Left renal pelvis (tissue), 4 donors: Measurements from ENCODE around the gene PLGRKT. TPM values are rescaled to one million over a fixed set of nuclear protein-coding genes. Genes with fewer than 3 reads are reported as not detected.
"Not testable (repeated sequence)": the region's sequence is repeated elsewhere in the genome, so short reads cannot be mapped to it uniquely, and the experiment has no call there.

Experiments
- DNase-seq, 4 donors: peaks; one replicate each; pipeline ENCODE4 v3.0.0-alpha.2; 2013; ENCODE audit warnings: low read depth in 4 of 4, low spot score in 3 of 4
- polyA plus RNA-seq, 4 donors: library from polyadenylated mRNA; unstranded; fragments of 120-200 nt; gene quantifications; one replicate each; pipeline ENCODE4 v1.2.1, GENCODE V29; 2013; ENCODE audit not compliant: insufficient read length in 4 of 4

PLGRKT gene
- polyA plus RNA-seq, 4 donors, result 30.7 to 39.2 (median 37.7) TPM

GRCh38 chr9:5433841-5434810 is 3.6 kb downstream of the PLGRKT start:
- DNase-seq, result not testable (repeated sequence)

DNA sequence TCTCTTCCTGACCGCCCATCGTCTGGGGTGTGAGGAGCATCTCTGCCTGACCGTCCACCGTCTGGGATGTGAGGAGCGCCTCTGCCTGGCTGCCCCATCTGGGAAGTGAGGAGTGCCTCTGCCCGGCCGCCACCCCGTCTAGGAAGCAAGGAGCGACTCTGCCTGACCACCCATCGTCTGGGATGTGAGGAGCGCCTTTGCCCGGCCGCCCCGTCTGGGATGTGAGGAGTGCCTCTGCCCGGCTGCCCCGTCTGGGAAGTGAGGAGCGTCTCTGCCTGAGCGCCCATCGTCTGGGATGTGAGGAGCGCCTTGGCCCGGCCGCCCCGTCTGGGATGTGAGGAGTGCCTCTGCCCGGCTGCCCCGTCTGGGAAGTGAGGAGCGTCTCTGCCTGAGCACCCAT is 4.4 kb downstream of the PLGRKT start:
- not testable (repeated sequence) for DNase-seq

- not testable (repeated sequence) for DNase-seq
Observed at GRCh38 chr9:5432890-5433289, 4.8 kb downstream of the PLGRKT start.

- DNase-seq, result no peak
Observed at GRCh38 chr9:5430912-5431311, 6.8 kb downstream of the PLGRKT start.

DNA sequence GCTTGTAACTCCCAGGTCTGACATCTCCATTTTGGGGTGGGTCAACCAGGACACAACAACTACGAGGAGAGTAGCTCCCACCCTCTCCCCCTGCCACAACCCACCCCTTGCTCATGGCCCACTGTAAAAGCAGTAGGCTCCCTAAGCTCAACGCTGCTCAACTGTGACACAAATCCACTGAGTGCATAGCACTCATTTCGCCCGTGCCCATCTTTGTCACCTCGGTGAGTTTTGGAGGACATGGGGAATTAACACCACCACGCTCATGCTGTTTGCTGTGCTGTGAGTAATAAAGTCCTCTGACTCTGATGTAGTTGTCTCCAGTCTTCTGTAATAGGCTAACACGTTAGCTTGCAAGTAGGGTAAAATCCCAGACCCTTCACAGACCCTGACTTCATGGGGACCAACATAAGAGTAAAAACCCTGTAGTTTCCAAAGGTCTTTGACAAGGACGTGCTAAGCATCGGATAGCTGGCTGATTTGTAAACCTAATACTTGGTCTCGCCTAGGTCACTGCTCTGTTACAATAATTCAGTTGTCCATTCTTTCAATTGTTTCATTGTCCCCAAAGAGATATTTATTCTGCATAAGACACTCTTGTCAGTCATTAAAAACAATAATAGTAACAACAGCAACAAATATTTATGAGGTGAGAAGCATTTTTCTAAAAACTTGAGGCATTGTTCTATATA is 7.7 kb downstream of the PLGRKT start:
- DNase-seq, result no peak

- DNase-seq, result no peak
Observed at GRCh38 chr9:5428794-5429528, 8.8 kb downstream of the PLGRKT start.

GRCh38 chr9:5428172-5428571 is 9.6 kb downstream of the PLGRKT start:
- no peak for DNase-seq

GRCh38 chr9:5427005-5427404 is 10.7 kb downstream of the PLGRKT start:
- no peak for DNase-seq

- DNase-seq, result no peak
Observed at GRCh38 chr9:5425006-5425628, 12.6 kb downstream of the PLGRKT start.

GRCh38 chr9:5422276-5422675 is 15.4 kb downstream of the PLGRKT start:
- DNase-seq, result no peak

DNA sequence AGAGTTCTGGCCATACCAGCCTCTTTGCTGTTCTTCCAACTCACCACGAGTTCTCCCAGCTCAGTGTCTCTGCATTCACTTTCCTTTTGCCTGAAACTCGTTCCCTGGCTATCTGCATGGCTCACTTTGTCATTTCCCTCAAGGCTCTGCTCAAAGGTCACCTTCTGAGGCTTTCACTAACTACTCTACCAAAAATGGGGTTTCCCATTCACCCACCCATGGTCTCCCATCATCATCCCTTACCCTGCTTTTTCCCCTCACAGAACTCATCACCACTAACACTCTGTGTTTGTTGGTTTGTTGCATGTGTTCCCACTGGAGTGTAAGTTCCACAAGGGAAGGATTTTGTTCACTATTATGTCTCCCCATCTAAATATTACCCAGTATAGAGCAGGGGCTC is 16.6 kb downstream of the PLGRKT start:
- no peak for DNase-seq

DNA sequence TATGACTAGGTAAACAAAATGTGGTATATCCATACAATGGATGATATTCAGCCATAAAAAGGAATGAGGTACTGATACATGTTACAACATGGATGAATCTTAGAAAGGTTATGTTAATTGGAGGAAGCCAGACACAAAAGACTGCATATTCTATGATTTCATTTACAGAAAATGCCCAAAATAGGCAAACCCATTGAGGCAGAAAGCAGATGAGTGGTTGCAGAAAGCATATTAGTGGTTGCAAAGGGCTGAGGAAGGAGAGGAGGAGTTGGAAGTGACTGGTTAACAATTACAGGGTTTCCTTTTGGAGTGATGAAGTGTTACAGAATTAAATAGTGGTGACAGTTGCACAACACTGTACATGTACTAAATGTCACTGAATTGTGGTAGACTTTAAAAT is 17.7 kb downstream of the PLGRKT start:
- no peak for DNase-seq

GRCh38 chr9:5418481-5418880 is 19.2 kb downstream of the PLGRKT start:
- no peak for DNase-seq

DNA sequence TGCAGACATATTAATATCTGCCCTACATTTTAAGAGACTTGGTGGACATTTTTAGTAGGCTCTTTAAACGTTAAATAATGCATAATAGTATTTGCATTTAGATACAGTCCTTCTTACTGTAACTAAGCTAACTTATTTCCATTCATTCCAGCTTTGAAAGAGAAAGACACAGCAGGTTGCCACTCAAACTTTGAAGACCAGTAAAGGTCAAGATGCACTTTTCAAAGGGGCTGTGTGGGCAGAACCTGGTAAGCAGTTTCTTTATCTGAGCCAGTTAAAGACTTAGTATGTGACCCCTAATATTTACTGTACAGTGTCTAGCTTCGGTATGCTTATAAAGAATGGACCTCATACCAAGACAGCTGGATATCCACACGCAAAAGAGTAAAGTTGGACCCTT is 20.8 kb downstream of the PLGRKT start:
- DNase-seq, result no peak

- DNase-seq, result no peak
Observed at GRCh38 chr9:5408596-5408995, 29.1 kb downstream of the PLGRKT start.

- no peak for DNase-seq
Observed at GRCh38 chr9:5402217-5402616, 35.5 kb downstream of the PLGRKT start.

GRCh38 chr9:5397547-5397946 is 40.2 kb downstream of the PLGRKT start:
- not testable (repeated sequence) for DNase-seq

DNA sequence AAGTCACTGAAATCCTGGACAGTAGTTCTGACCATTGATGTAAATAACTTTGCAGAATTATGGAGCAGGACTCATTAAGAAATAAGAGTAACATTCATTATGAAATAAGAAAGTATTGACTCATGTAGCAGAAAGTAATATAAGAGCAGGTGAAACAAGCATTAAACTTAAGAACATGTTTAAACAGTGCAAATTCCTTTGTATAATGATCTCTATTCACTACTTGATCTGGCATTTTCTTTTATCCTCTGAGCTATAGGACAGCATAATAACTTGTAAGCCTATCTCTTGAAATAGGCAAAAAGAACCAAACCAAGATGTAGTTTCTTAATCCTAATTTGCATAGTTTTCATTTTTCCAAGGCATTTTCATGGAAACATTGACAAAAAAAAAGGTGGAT is 42.3 kb downstream of the PLGRKT start:
- no peak for DNase-seq

- not testable (repeated sequence) for DNase-seq
Observed at GRCh38 chr9:5393976-5394375, 43.7 kb downstream of the PLGRKT start.

DNA sequence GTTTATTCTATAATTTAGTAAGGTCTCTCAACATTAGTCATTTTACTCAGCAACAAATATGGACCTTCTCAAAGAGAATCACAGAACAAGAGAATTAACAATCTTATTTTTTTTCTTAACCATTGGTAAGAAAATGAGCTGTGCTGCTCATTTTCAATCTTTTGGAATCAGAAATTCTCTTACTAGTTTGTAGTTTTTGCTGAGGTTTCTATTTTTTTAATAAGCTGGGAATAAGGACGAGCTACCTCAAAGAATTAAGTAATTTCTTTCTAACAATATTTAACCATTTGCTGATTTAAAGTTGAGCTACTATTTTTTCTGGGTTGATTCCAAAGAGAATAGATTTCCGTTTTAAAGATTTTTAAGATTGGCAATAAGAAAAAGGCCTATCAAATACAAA is 44.2 kb downstream of the PLGRKT start:
- no peak for DNase-seq

GRCh38 chr9:5392285-5392684 is 45.4 kb downstream of the PLGRKT start:
- DNase-seq, result no peak
